Upper lobe of right lung (tissue), 1 donor: ENCODE results near the gene FAM120AOS. TPM values are rescaled to one million over a fixed set of nuclear protein-coding genes. Genes with fewer than 3 reads are reported as not detected.

Source experiments
- ATAC-seq: fragments of 200-7000 bp; cut with Tn5 transposase; one replicate; pipeline ENCODE4 v1.9.1; 2020; ENCODE audit warnings: mild to moderate bottlenecking, moderate library complexity
- DNase-seq: peaks from one replicate; pipeline ENCODE4 v3.0.0-alpha.2; 2020
- H3K27ac ChIP-seq: fragments of 200-600 bp; one replicate; pipeline ENCODE4 v1.8.0; 2022
- H3K27me3 ChIP-seq: fragments of 200-600 bp; one replicate; pipeline ENCODE4 v1.8.0; 2022; ENCODE audit warnings: mild to moderate bottlenecking
- H3K36me3 ChIP-seq: fragments of 200-600 bp; one replicate; pipeline ENCODE4 v1.8.0; 2022
- H3K4me1 ChIP-seq: fragments of 200-600 bp; one replicate; pipeline ENCODE4 v1.8.0; 2022
- H3K4me3 ChIP-seq: fragments of 200-600 bp; one replicate; pipeline ENCODE4 v1.8.0; 2022; ENCODE audit warnings: mild to moderate bottlenecking
- H3K9me3 ChIP-seq: fragments of 200-600 bp; one replicate; pipeline ENCODE4 v1.8.0; 2022
- intact Hi-C: fragments of 100-400 bp; cut with DNase I; formaldehyde crosslinking; loops from one replicate; pipeline ENCODE4 v1.11.0; 2022
- total RNA-seq: library from RNA; stranded (reverse); fragmentation: NEBNext Ultra II Directional; extraction: Animal tissue kit (Norgen Biotek cat#: 25700); gene quantifications from one replicate; pipeline ENCODE4 v1.2.1, GENCODE V29; 2021
- TF ChIP-seq, protein P1 (sequence below): fragments of 200-600 bp; IDR thresholded peaks from one replicate; pipeline ENCODE4 v1.8.0; 2022; ENCODE audit warnings: antibody characterized with exemption
- donor health status: DM: no; HTN: yes; CAD: no; lungs with severe emphysema.

Gene FAM120AOS
- total RNA-seq, 1 donor from 2014 or later, result 46.0 TPM

DNA sequence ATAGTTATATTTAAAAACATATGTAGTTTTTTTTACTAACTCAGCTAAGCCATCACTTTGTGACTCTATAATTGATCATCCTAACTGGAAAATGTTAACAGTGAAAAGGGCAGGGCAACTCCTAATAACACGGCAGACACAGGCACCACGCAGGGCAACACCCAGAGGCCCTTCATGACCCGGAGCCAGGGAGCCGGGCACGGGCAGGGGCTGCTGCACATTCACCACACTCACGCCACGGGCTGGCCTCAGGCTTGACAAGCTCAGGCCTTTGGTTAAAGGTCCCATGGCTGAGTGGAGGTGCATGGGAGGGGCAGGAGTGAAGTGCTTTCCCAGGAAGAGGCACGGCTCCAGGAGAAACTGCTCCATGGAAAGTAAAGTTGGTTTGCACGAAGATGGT lies 54.9 kb downstream of the FAM120AOS start:
- intact Hi-C loops, result no loop called here
- peaks cover 4% of the 10 kb centered on the region for H3K4me1 ChIP-seq
- ATAC-seq (no peak), DNase-seq (no peak)
- no peaks in the 10 kb centered on the region for H3K36me3 ChIP-seq
- H3K4me3 ChIP-seq, result no peak overlapping the region
- no peaks in the 10 kb centered on the region for H3K27me3 ChIP-seq
- no peaks in the 10 kb centered on the region for H3K9me3 ChIP-seq
- TF ChIP-seq, protein P1, sequence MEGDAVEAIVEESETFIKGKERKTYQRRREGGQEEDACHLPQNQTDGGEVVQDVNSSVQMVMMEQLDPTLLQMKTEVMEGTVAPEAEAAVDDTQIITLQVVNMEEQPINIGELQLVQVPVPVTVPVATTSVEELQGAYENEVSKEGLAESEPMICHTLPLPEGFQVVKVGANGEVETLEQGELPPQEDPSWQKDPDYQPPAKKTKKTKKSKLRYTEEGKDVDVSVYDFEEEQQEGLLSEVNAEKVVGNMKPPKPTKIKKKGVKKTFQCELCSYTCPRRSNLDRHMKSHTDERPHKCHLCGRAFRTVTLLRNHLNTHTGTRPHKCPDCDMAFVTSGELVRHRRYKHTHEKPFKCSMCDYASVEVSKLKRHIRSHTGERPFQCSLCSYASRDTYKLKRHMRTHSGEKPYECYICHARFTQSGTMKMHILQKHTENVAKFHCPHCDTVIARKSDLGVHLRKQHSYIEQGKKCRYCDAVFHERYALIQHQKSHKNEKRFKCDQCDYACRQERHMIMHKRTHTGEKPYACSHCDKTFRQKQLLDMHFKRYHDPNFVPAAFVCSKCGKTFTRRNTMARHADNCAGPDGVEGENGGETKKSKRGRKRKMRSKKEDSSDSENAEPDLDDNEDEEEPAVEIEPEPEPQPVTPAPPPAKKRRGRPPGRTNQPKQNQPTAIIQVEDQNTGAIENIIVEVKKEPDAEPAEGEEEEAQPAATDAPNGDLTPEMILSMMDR, result no peak
- no peak overlapping the region for H3K27ac ChIP-seq

DNA sequence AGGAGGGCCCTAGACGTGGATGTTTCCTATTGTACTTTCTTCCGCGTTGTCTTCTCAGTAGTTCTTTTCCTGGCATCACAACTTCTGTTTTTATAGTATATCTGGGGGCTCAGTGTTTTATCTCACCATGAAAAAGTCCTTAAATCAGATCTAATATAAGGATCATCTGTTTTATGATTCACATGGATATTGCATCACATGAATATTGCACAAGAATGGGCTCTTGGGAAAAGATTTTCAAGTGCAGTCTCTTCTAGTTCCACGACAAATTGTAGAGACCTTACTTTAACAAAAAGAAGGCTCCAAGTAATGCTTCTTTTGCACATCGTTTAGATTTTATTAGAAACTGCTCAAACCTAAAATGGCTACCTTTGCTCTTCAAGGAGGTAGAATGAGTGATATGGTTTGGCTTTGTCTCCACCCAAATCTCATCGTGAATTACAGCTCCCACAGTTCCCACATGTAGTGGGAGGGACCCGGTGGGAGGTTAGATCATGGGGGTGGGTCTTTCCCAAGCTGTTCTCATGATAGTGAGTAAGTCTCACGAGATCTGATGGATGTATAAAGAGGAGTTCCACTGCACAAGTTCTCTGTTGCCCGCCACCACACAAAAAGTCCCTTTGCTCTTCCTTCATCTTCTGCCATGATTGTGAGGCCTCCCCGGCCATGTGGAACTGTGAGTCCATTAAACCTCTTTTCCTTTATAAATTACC lies 55.6 kb downstream of the FAM120AOS start:
- Histone ChIP-seq H3K4me1 (peaks cover 4% of the 10 kb centered on the region), H3K9me3 (no peaks in the 10 kb centered on the region), H3K27me3 (no peaks in the 10 kb centered on the region), H3K36me3 (no peaks in the 10 kb centered on the region), H3K4me3 (no peak overlapping the region), H3K27ac (no peak overlapping the region)
- DNase-seq (no peak), ATAC-seq (peak; percentile 41)
- intact Hi-C loops, result no loop called here
- TF ChIP-seq, protein P1, result no peak

Other genes starting within 250 kb of the FAM120AOS start
- 109 TPM for gene FAM120A, start 1.9 kb downstream of the FAM120AOS start, total RNA-seq
- 37.0 TPM for gene PHF2, start 123.0 kb upstream of the FAM120AOS start, total RNA-seq